PC-9 (cell line): Measurements from ENCODE around the gene KRT34.

ENCODE experiments used
- CTCF ChIP-seq: fragments of 200-600 bp; sonication (generic); conservative IDR thresholded peaks from 2 replicates; pipeline ENCODE4 v1.6.1; 2017; ENCODE audit warnings: mixed run types, antibody characterized with exemption, mild to moderate bottlenecking, moderate library complexity
- EZH2 ChIP-seq: fragments of 200-600 bp; sonication (generic); IDR thresholded peaks from 2 replicates; pipeline ENCODE4 v1.8.0; 2017; ENCODE audit warnings: antibody characterized with exemption, low read depth

- TF ChIP-seq CTCF (no peak), EZH2 (no peak)
Observed at GRCh38 chr17:41351177-41351576, 30.9 kb downstream of the KRT34 start.
